CD4-positive, alpha-beta T cell (primary cell): Measurements from ENCODE around the gene SRA1. TPM values are rescaled to one million over a fixed set of nuclear protein-coding genes. Genes with fewer than 3 reads are reported as not detected.

ENCODE experiments used
- ATAC-seq: fragments of 200-7000 bp; cut with Tn5 transposase; one replicate; pipeline ENCODE4 v1.10.0; 2022; ENCODE audit warnings: mild to moderate bottlenecking; ENCODE audit not compliant: poor library complexity
- CTCF ChIA-PET: fragments of 350-600 bp; sonication (Branson Sonifier 250); formaldehyde crosslinking; loops from one replicate; lab custom pipeline; 2021; ENCODE audit warnings: antibody characterized with exemption, inconsistent platforms; lab: Charles Lee
- POLR2A ChIA-PET: fragments of 350-600 bp; sonication (Branson Sonifier 250); formaldehyde crosslinking; loops from one replicate; lab custom pipeline; 2021; ENCODE audit warnings: antibody characterized with exemption, inconsistent platforms; lab: Charles Lee
- DNase-seq, 14 experiments: peaks; one replicate each; pipeline ENCODE4 v3.0.0-alpha.2; 2013 to 2020; ENCODE audit warnings: mixed read lengths in 2 of 14
- H3K27ac ChIP-seq, 2 donors: one replicate each; pipeline versions ENCODE4 v1.5.1 to v1.7.0; 2013; ENCODE audit warnings: low read length in 2 of 2, low read depth in 1 of 2, mild to moderate bottlenecking in 1 of 2
- H3K27me3 ChIP-seq, 2 experiments: 1 replicate in 1 of 2; 2 replicates in 1 of 2; pipeline versions ENCODE4 v1.6.1 to v1.7.0; 2013; ENCODE audit warnings: low read length in 2 of 2, control low read depth in 1 of 2, mild to moderate bottlenecking in 1 of 2, moderate library complexity in 1 of 2; ENCODE audit not compliant: insufficient read depth in 2 of 2, control insufficient read depth in 1 of 2
- H3K36me3 ChIP-seq: one replicate; pipeline ENCODE4 v1.6.1; 2013; ENCODE audit warnings: low read length, control low read depth; ENCODE audit not compliant: insufficient read depth
- H3K4me1 ChIP-seq: one replicate; pipeline ENCODE4 v1.6.1; 2013; ENCODE audit warnings: low read length, control low read depth; ENCODE audit not compliant: insufficient read depth
- H3K4me3 ChIP-seq: one replicate; pipeline ENCODE4 v1.5.1; 2013; ENCODE audit warnings: mild to moderate bottlenecking, low read length, moderate library complexity
- H3K9me3 ChIP-seq, 2 experiments: 1 replicate in 1 of 2; 2 replicates in 1 of 2; pipeline versions ENCODE4 v1.6.1 to v1.7.0; 2013; ENCODE audit warnings: low read length in 2 of 2, mild to moderate bottlenecking in 2 of 2, control low read depth in 1 of 2, moderate library complexity in 1 of 2; ENCODE audit not compliant: control insufficient read depth in 1 of 2, insufficient read depth in 1 of 2
- H3K27ac Mint-ChIP-seq: one replicate; pipeline ENCODE4 v1.8.0; 2020; ENCODE audit warnings: mixed read lengths
- H3K27me3 Mint-ChIP-seq: one replicate; pipeline ENCODE4 v1.8.0; 2021; ENCODE audit warnings: mixed read lengths
- H3K36me3 Mint-ChIP-seq: one replicate; pipeline ENCODE4 v1.8.0; 2021; ENCODE audit warnings: low read depth, mixed read lengths
- H3K4me1 Mint-ChIP-seq: one replicate; pipeline ENCODE4 v1.8.0; 2021; ENCODE audit warnings: low read depth, mixed read lengths
- H3K4me3 Mint-ChIP-seq: one replicate; pipeline ENCODE4 v1.8.0; 2020; ENCODE audit warnings: mild to moderate bottlenecking, mixed read lengths
- H3K9me3 Mint-ChIP-seq: one replicate; pipeline ENCODE4 v1.8.0; 2020; ENCODE audit warnings: mixed read lengths
- CTCF ChIP-seq: fragments of 200-600 bp; IDR thresholded peaks from one replicate; pipeline ENCODE4 v1.8.0; 2022; ENCODE audit warnings: antibody characterized with exemption, mild to moderate bottlenecking
- intact Hi-C, 2 experiments: fragments of 100-400 bp; cut with DNase I in 1 of 2; cut with micrococcal nuclease in 1 of 2; formaldehyde crosslinking; loops; one replicate each; pipeline versions ENCODE4 v1.15.1 to v1.9.0; 2023 to 2025; cut with DNase I, micrococcal nuclease
- total RNA-seq, 174 experiments: library from RNA in 2 of 174; stranded (reverse) in 2 of 174; gene quantifications; one replicate each; pipeline ENCODE4 v1.2.3 and lab custom pipeline; 2021 to 2026

SRA1 gene
- total RNA-seq, 2 experiments from 2014 or later, result 30.9 to 31.6 TPM

GRCh38 chr5:140598836-140599235 lies 41.6 kb upstream of the SRA1 start:
- Mint-ChIP-seq H3K9me3 (no peaks in the 10 kb centered on the region), H3K4me1 (no peaks in the 10 kb centered on the region), H3K4me3 (no peak overlapping the region), H3K27ac (no peak overlapping the region), H3K27me3 (peaks cover 15% of the 10 kb centered on the region), H3K36me3 (no peaks in the 10 kb centered on the region)
- ATAC-seq (no peak), DNase-seq (no peak)
- ChIA-PET POLR2A (interaction anchor here (1.3 kb wide), 1 partner anchor 49 kb away, joined by 4 read pairs; the partner anchor contains the start of genes IK and NDUFA2), CTCF (no interaction called here)
- Histone ChIP-seq H3K27me3 (no peaks in the 10 kb centered on the region), H3K4me3 (no peak overlapping the region), H3K36me3 (no peaks in the 10 kb centered on the region), H3K27ac (no peak overlapping the region), H3K9me3 (no peaks in the 10 kb centered on the region), H3K4me1 (no peaks in the 10 kb centered on the region)
- TF ChIP-seq CTCF, result no peak
- intact Hi-C loops, result no loop called here

GRCh38 chr5:140596321-140596741 lies 39.1 kb upstream of the SRA1 start:
- no peaks in the 10 kb centered on the region for H3K4me1 ChIP-seq
- peaks cover 15% of the 10 kb centered on the region for H3K27me3 Mint-ChIP-seq
- no peak overlapping the region for H3K4me3 ChIP-seq
- no peak for TF ChIP-seq CTCF
- H3K4me1 Mint-ChIP-seq, result no peaks in the 10 kb centered on the region
- H3K27ac ChIP-seq, result no peak overlapping the region
- no peak for DNase-seq
- H3K4me3 Mint-ChIP-seq, result no peak overlapping the region
- intact Hi-C loops, result no loop called here
- H3K9me3 ChIP-seq, result no peaks in the 10 kb centered on the region
- H3K27me3 ChIP-seq, result no peaks in the 10 kb centered on the region
- H3K36me3 ChIP-seq, result no peaks in the 10 kb centered on the region
- ChIA-PET POLR2A (no interaction called here), CTCF (no interaction called here)
- no peak overlapping the region for H3K27ac Mint-ChIP-seq
- no peak for ATAC-seq
- H3K36me3 Mint-ChIP-seq, result no peaks in the 10 kb centered on the region
- H3K9me3 Mint-ChIP-seq, result no peaks in the 10 kb centered on the region

- Mint-ChIP-seq H3K27ac (no peak overlapping the region), H3K4me1 (no peaks in the 10 kb centered on the region), H3K4me3 (no peak overlapping the region), H3K9me3 (no peaks in the 10 kb centered on the region), H3K27me3 (peaks cover 15% of the 10 kb centered on the region), H3K36me3 (no peaks in the 10 kb centered on the region)
- ATAC-seq (no peak), DNase-seq (peak in 3 of 14 experiments; percentile 16 to 58 (median 57))
- intact Hi-C loops, result no loop called here
- CTCF ChIA-PET, result no interaction called here
- H3K27ac ChIP-seq, result no peak overlapping the region
- H3K4me1 ChIP-seq, result no peaks in the 10 kb centered on the region
- POLR2A ChIA-PET, result no interaction called here
- no peaks in the 10 kb centered on the region for H3K27me3 ChIP-seq
- H3K36me3 ChIP-seq, result no peaks in the 10 kb centered on the region
- no peak for TF ChIP-seq CTCF
- no peaks in the 10 kb centered on the region for H3K9me3 ChIP-seq
- no peak overlapping the region for H3K4me3 ChIP-seq
Observed at GRCh38 chr5:140595538-140596300, 38.4 kb upstream of the SRA1 start.
